OCI-LY1 (cell line): Measurements from ENCODE around the gene LIFR.

Source experiments
- CTCF ChIP-seq: fragments of 200-600 bp; sonication (generic), shearing (Covaris generic); IDR thresholded peaks from 2 replicates; pipeline ENCODE4 v1.5.1; 2017; ENCODE audit warnings: mild to moderate bottlenecking, antibody characterized with exemption, low read length, moderate library complexity, mixed read lengths
- EZH2 ChIP-seq: fragments of 200-600 bp; sonication (generic), shearing (Covaris generic); IDR thresholded peaks from 2 replicates; pipeline ENCODE4 v1.8.0; 2017; ENCODE audit warnings: borderline replicate concordance, mixed run types, mild to moderate bottlenecking, antibody characterized with exemption, low read length, moderate library complexity, mixed read lengths

DNA sequence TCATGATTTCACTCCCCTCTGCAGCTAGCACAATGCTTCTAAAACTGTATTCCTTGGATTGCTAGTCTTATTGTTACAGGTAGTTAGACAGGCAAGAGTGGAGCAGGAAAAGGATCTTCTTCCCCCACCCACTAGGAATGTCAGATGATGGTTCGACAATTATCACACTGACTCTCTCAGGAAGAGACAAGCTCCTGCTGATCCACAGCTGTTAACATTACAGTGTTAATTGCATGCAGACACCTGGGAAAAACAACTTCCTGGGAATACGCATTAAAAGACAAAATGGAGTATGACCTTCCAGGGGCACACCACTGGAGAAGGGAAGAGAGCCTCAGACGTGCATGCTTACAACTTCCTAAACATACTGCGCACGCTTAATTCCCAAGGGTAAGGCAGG, 46.2 kb upstream of the LIFR start:
- TF ChIP-seq CTCF (no peak), EZH2 (no peak)
